ENCODE data around the gene PCNX3. TPM values are rescaled to one million over a fixed set of nuclear protein-coding genes. Genes with fewer than 3 reads are reported as not detected.

PCNX3 gene
- total RNA-seq, 1 donor from 2014 or later: 59.5 TPM

DNA sequence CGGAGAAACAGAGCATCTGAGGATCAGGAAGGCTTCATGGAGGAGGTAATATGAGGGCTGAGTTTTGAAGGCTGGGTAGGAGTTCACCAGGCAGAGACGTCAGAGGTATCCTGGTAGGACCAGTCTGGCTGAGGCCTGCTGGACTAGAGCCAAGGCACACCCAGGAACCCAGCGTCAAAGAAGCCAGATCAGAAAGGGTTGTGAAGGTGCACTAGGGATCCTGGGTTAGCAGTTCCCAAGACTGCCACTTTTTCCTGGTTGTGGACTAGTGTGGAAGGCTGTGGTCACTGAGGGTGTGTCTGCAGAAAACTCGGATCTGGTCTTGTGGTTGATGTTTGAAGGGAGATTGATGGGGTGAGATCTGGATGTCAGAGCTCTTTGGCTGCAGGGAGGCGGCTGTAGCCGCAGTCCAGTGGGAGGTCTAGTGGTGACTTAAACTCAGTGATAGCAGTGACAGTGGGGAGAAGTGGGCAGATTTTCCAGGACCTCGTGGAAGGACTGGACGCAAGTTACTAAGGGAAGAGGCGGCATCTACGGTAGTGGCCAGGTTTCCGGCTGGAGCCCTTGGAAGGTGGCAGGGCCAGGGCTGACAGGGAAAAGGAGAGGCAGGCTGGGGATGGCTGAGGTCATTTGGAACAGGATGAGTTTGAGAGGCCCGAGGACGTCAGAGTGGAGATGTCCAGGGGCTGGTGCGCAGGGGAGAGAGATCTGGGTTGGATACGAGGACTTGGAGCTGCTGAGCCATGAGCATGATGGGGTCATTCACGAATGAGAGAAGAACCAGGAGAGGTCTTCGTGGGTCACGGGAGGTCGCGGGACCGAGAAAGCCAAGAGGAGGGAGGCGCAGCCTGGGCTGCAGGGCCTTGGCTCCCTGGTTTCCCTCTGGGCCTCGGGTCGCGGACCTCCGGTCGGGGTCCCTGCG lies 36.3 kb downstream of the PCNX3 start:
- no peak for DNase-seq (ENCODE audit: low spot score, unreplicated experiment)
- Mint-ChIP-seq H3K4me1 (ENCODE audit: low read depth) (peaks cover 15% of the 10 kb centered on the region), H3K27ac (peak overlapping the region; percentile 44), H3K36me3 (ENCODE audit: insufficient read depth) (peaks cover 14% of the 10 kb centered on the region), H3K4me3 (ENCODE audit: low read depth) (peak overlapping the region; percentile 73), H3K9me3 (ENCODE audit: low read depth) (no peaks in the 10 kb centered on the region), H3K27me3 (peaks cover 8% of the 10 kb centered on the region)
- TF ChIP-seq, protein P1, sequence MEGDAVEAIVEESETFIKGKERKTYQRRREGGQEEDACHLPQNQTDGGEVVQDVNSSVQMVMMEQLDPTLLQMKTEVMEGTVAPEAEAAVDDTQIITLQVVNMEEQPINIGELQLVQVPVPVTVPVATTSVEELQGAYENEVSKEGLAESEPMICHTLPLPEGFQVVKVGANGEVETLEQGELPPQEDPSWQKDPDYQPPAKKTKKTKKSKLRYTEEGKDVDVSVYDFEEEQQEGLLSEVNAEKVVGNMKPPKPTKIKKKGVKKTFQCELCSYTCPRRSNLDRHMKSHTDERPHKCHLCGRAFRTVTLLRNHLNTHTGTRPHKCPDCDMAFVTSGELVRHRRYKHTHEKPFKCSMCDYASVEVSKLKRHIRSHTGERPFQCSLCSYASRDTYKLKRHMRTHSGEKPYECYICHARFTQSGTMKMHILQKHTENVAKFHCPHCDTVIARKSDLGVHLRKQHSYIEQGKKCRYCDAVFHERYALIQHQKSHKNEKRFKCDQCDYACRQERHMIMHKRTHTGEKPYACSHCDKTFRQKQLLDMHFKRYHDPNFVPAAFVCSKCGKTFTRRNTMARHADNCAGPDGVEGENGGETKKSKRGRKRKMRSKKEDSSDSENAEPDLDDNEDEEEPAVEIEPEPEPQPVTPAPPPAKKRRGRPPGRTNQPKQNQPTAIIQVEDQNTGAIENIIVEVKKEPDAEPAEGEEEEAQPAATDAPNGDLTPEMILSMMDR (IDR thresholded peaks at IDR 0.05; ENCODE audit: unreplicated experiment): no peak

DNA sequence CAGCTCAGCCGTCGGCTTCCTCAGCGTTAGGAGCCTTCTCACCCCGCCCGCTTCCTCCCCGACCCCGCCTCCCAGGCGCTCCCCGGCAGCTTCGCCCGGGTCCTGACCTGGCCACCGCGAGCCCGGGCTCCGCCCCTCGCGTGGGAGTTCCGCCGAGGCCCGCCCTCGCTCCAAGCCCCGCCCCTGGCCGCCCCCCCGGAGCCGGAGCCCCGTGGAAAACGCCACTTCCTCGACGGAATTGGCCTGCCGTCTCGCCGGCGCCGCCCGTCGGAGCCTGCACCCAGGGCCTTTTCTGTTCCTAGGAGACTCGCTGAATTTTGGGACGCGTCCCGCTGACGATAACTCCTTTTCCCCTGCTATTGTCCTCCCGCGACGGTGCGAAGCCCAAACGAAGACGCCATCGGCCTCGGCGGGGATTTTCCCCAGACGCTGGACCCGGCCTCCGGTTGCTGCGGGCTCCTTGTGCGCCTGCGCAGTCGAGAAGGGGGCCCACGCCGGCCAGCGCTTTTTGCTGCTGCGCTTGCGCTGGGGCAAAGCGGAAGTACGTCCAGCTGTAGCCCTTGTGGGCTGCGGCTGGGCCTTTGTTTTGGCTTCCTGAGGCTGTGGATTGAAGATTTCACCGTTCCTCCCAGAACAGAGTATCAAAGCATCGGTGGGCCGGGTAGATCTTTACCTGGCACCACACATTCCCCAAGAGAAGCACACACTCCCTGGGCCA lies 37.1 kb downstream of the PCNX3 start:
- H3K4me1 Mint-ChIP-seq (ENCODE audit: low read depth): peaks cover 15% of the 10 kb centered on the region
- H3K9me3 Mint-ChIP-seq (ENCODE audit: low read depth): no peaks in the 10 kb centered on the region
- peaks cover 6% of the 10 kb centered on the region for H3K27me3 Mint-ChIP-seq
- TF ChIP-seq, protein P1 (IDR thresholded peaks at IDR 0.05; ENCODE audit: unreplicated experiment): no peak
- peak overlapping the region; percentile 99 for H3K27ac Mint-ChIP-seq
- peaks cover 18% of the 10 kb centered on the region for H3K36me3 Mint-ChIP-seq (ENCODE audit: insufficient read depth)
- DNase-seq (ENCODE audit: low spot score, unreplicated experiment): peak; percentile 84
- H3K4me3 Mint-ChIP-seq (ENCODE audit: low read depth): peak overlapping the region; percentile 79

DNA sequence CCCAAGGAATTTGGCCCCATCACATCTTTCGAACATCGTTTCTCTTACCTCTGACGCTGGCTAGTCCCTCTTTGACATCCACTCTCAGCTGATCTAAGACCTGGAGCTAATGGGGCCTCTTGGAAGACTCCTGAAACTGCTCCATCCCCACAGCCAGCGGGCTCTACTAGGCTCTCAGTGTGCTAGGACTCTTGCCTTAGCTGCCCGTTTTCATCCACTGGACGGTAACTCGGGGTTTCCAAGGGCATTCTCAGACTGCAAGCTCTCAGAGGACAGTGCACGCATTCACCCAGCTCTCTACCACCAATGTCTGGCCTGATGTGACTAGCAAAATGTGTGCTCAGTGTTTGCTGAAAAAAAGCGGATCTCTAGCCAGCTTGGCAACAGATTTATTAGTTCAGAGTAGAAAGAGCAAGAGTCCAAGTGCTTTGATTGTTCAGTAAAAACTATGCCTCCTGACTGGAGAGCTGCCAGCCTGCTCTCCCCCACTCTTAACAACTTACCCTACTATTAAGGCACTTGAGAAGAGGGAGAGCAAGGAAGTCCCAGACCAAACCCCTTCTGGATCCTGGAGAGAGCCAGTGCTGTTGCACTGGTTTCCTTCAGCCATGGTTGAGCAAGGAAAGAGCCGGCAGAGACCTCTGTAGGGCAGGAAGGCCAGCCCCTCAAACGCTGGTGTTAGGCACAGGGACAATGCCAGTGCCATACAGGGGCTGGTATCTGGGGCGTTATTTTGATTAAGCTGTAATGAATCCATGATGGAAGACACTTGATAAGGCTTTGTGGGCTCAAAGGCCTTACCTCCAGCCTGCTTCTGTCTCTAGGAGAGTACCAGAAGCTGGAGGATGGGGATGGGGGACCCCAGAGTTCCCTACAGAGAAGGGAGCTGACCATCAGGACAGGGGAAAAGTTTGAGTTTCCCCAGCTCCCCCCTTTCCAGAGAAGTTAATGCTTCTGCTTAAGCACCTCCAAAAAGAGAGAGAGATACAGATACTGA lies 38.0 kb downstream of the PCNX3 start:
- H3K27me3 Mint-ChIP-seq: no peaks in the 10 kb centered on the region
- peaks cover 15% of the 10 kb centered on the region for H3K4me1 Mint-ChIP-seq (ENCODE audit: low read depth)
- H3K36me3 Mint-ChIP-seq (ENCODE audit: insufficient read depth): peaks cover 18% of the 10 kb centered on the region
- no peak for DNase-seq (ENCODE audit: low spot score, unreplicated experiment)
- H3K9me3 Mint-ChIP-seq (ENCODE audit: low read depth): no peaks in the 10 kb centered on the region
- H3K27ac Mint-ChIP-seq: peak overlapping the region; percentile 99
- H3K4me3 Mint-ChIP-seq (ENCODE audit: low read depth): peak overlapping the region; percentile 79
- TF ChIP-seq, protein P1 (IDR thresholded peaks at IDR 0.05; ENCODE audit: unreplicated experiment): no peak

DNA sequence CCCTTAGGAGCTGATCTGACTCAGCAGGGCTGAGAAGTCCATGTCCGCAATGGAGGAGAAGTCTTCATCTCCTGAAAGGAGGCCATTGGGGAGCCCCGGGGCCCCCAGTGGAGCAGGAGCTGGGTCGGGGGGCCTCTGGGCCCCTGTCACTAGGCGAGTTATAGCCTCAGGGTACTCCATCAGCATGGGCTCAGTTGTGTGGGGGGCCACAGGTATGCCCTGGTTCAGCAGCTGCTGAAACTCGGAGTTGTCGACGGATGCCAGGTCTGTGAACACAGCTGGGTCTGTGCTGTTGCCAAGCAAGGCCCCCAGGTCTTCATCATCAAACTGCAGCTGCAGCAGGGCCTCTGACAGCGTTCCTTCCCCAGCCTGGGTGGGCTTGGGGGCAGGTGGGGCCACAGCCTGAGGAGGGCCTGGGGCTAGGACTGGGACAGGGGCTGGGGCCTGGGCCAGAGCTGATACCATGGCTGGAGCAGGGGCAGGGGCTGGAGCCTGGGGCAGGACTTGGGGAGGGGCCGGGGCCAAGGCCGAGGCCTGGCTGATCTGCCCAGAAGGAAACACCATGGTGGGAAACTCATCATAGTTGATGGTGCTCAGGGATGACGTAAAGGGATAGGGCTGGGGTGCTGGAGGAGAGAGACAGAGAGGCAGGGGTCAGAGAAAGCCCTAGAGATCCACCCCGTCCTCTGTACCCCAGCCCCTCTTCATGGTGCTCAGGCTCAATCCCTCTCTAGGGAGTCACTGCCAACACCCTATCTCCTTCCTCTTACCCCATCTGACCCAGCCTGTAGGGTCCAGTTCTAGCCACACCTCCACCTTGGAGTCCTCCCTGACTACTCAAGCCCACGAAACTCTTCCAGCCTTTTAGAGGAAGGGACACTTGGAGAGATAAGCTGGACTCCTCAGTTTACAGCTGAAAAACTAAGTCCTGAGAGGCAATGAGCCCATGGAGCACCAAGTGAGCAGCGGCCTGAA lies 39.1 kb downstream of the PCNX3 start:
- peaks cover 23% of the 10 kb centered on the region for H3K36me3 Mint-ChIP-seq (ENCODE audit: insufficient read depth)
- H3K9me3 Mint-ChIP-seq (ENCODE audit: low read depth): no peaks in the 10 kb centered on the region

More for the DNA sequence above, 39.1 kb downstream of the PCNX3 start:
- Mint-ChIP-seq H3K4me1 (ENCODE audit: low read depth) (peaks cover 15% of the 10 kb centered on the region), H3K27ac (no peak overlapping the region), H3K4me3 (ENCODE audit: low read depth) (no peak overlapping the region), H3K27me3 (no peaks in the 10 kb centered on the region)
- DNase-seq (ENCODE audit: low spot score, unreplicated experiment): no peak
- TF ChIP-seq, protein P1 (IDR thresholded peaks at IDR 0.05; ENCODE audit: unreplicated experiment): no peak
